NB4 (cell line): ENCODE measurements around the gene CTNNA3.

Experiments used
- DNase-seq: peaks from one replicate; pipeline ENCODE4 v3.0.0; 2010; ENCODE audit warnings: low read depth
- H3K4me3 ChIP-seq: one replicate; pipeline ENCODE4 v1.5.1; 2011; ENCODE audit warnings: mild to moderate bottlenecking, low read depth, low read length, moderate library complexity
- CTCF ChIP-seq: IDR thresholded peaks from one replicate; pipeline ENCODE4 v1.5.1; 2012; ENCODE audit warnings: low read depth, low read length
- MAX ChIP-seq: IDR thresholded peaks from 2 replicates; pipeline ENCODE4 v1.6.1; 2011; ENCODE audit warnings: low read depth, low read length
- MYC ChIP-seq: IDR thresholded peaks from 2 replicates; pipeline ENCODE4 v1.6.1; 2011; ENCODE audit warnings: low read depth, low read length
- POLR2A ChIP-seq: IDR thresholded peaks from 2 replicates; pipeline ENCODE4 v1.6.1; 2011; ENCODE audit warnings: mild to moderate bottlenecking; ENCODE audit not compliant: insufficient read length; ENCODE audit errors: extremely low read depth

The CTNNA3 gene

GRCh38 chr10:66713387-66713786 lies 982.6 kb downstream of the CTNNA3 start:
- TF ChIP-seq MYC (no peak), CTCF (no peak)
- no peak overlapping the region for H3K4me3 ChIP-seq
- no peak for DNase-seq

GRCh38 chr10:66698069-66698468 lies 997.9 kb downstream of the CTNNA3 start:
- no peak for TF ChIP-seq MYC
- TF ChIP-seq MAX = no peak
- TF ChIP-seq POLR2A = no peak
- no peak for DNase-seq
- H3K4me3 ChIP-seq = no peak overlapping the region

- DNase-seq = no peak
- no peak for TF ChIP-seq CTCF
- TF ChIP-seq POLR2A = no peak
- no peak for TF ChIP-seq MYC
- no peak for TF ChIP-seq MAX
- no peak overlapping the region for H3K4me3 ChIP-seq
Observed at GRCh38 chr10:66695046-66695445, 1000.9 kb downstream of the CTNNA3 start.

GRCh38 chr10:66684581-66684980 lies 1011.4 kb downstream of the CTNNA3 start:
- DNase-seq = no peak
- no peak overlapping the region for H3K4me3 ChIP-seq
- TF ChIP-seq MAX (no peak), CTCF (no peak)

DNA sequence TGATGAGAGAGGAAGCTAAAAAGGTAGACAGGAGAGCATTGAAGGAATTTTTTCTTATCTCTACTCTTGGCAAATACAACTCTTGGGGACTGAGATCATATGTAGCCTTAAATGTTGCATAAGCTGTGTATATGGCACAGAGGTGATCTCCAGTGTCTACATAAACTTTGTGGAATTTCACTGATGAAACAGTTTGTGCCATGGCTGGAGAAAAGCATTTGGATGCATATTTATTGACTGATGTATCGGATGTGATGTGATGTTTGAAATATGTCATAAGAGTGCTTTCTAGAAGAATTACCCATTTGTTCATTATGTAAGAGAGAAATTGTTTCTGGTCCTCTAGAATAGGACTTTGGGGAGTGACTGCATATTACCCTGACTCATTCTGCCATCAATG lies 1015.1 kb downstream of the CTNNA3 start:
- H3K4me3 ChIP-seq = no peak overlapping the region
- no peak for DNase-seq
- TF ChIP-seq CTCF (no peak), MAX (no peak), POLR2A (no peak), MYC (no peak)

GRCh38 chr10:66678521-66678920 lies 1017.5 kb downstream of the CTNNA3 start:
- H3K4me3 ChIP-seq = no peak overlapping the region
- TF ChIP-seq MYC = no peak
- TF ChIP-seq CTCF = no peak
- no peak for TF ChIP-seq MAX
- no peak for TF ChIP-seq POLR2A
- no peak for DNase-seq
